Vagina (tissue), 2 donors: Measurements from ENCODE around the gene PGBD4. TPM values are rescaled to one million over a fixed set of nuclear protein-coding genes. Genes with fewer than 3 reads are reported as not detected.

Experiments used
- DNase-seq, 2 donors: peaks; one replicate each; pipeline ENCODE4 v3.0.0-alpha.2; 2017; ENCODE audit errors: extremely low spot score in 2 of 2
- H3K27ac ChIP-seq: fragments of 200-600 bp; sonication (generic); one replicate; pipeline ENCODE4 v1.5.1; 2019
- H3K27me3 ChIP-seq: fragments of 200-600 bp; sonication (generic); one replicate; pipeline ENCODE4 v1.5.1; 2019
- H3K36me3 ChIP-seq, 2 donors: fragments of 200-600 bp; sonication (generic); one replicate each; pipeline ENCODE4 v1.5.1; 2017 to 2019
- H3K4me1 ChIP-seq: fragments of 200-600 bp; sonication (generic); one replicate; pipeline ENCODE4 v1.5.1; 2019
- H3K4me3 ChIP-seq, 2 donors: fragments of 200-600 bp; sonication (generic); 1 replicate in 1 of 2; 2 replicates in 1 of 2; pipeline ENCODE4 v1.5.1; 2016 to 2019
- H3K9me3 ChIP-seq: fragments of 200-600 bp; sonication (generic); one replicate; pipeline ENCODE4 v1.5.1; 2019
- CTCF ChIP-seq, 3 experiments: fragments of 450-650 bp in 2 of 3; fragments of 200-600 bp in 1 of 3; sonication (generic) in 1 of 3; IDR thresholded peaks; one replicate each; pipeline ENCODE4 v1.5.1; 2017 to 2019; ENCODE audit warnings: antibody characterized with exemption in 3 of 3, mild to moderate bottlenecking in 2 of 3, moderate library complexity in 2 of 3
- POLR2A ChIP-seq, 2 donors: fragments of 450-650 bp; IDR thresholded peaks; one replicate each; pipeline ENCODE4 v1.6.1; 2017; ENCODE audit warnings: antibody characterized with exemption in 2 of 2, mild to moderate bottlenecking in 2 of 2, moderate library complexity in 2 of 2
- POLR2AphosphoS5 ChIP-seq, 2 donors: sonication (generic); formaldehyde crosslinking; IDR thresholded peaks; one replicate each; pipeline ENCODE4 v1.9.0; 2017; ENCODE audit warnings: antibody characterized with exemption in 2 of 2, mild to moderate bottlenecking in 2 of 2, low read depth in 1 of 2; ENCODE audit not compliant: insufficient read depth in 1 of 2
- intact Hi-C: fragments of 100-400 bp; cut with DNase I; formaldehyde crosslinking; loops from one replicate; pipeline ENCODE4 v1.15.1; 2023
- total RNA-seq: library from RNA; depleted of rRNA; stranded (reverse); fragments of >200 nt; gene quantifications from one replicate; pipeline ENCODE4 v1.2.3, GENCODE V29; 2016

PGBD4 gene
- total RNA-seq, 1 donor from 2014 or later: 1.5 TPM

DNA sequence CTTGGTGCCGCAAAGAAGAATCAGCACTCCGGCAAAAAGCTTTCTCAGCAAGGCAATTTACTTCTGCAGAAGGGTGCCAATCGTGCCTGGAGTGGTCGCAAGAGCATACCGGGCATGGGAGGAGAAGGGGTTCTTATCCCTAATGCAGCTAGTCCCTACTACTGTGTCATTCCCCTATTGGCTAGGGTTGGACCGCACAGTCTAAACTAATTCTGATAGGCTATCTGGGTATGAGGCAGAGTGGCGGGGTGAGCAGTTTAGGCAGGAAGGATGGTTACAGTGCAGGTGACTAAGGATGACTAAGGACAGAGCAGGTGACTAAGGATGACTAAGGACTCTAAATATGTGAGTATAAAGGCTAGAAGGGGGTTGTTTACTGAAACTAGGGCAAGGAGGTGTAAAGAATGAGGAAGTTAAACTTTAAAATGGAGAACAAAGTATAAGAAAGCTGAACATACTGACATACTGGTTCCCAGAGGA lies 52.9 kb downstream of the PGBD4 start:
- peaks cover 0 to 45% of the 10 kb centered on the region in 2 donors for H3K36me3 ChIP-seq

DNA sequence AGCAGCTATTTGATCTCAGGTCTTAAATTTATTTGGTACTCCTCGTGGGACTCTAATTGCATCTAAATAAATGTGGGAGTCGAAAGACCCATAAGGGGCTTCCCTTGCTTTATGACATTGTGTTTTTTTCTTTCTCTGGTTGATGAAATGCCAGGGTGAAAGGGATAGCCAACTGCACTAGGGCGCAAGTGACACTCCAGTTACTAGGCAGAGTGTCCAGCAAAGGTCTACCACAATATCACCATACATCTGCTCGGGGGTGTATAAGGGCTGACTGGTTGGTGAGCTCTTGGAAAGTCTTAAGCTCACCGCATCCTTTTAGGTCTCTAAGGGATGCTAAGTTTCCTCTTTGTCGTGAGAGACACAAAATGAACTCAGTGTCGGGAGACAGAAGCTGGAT lies 54.0 kb downstream of the PGBD4 start:
- Histone ChIP-seq H3K27ac (no peak overlapping the region), H3K27me3 (no peaks in the 10 kb centered on the region), H3K4me1 (no peaks in the 10 kb centered on the region), H3K36me3 (peaks cover 0 to 41% of the 10 kb centered on the region in 2 donors), H3K9me3 (no peaks in the 10 kb centered on the region), H3K4me3 (no peak overlapping the region)
- DNase-seq: no peak
- TF ChIP-seq POLR2AphosphoS5 (IDR thresholded peaks at IDR 0.05; ENCODE audit: insufficient read depth in 1 of 2, low read depth in 1 of 2): no peak
- intact Hi-C loops: no loop called here

More for the DNA sequence above, 52.9 kb downstream of the PGBD4 start:
- DNase-seq: no peak
- intact Hi-C loops: no loop called here
- Histone ChIP-seq H3K4me3 (no peak overlapping the region), H3K27ac (no peak overlapping the region), H3K9me3 (no peaks in the 10 kb centered on the region), H3K4me1 (no peaks in the 10 kb centered on the region), H3K27me3 (no peaks in the 10 kb centered on the region)
- TF ChIP-seq POLR2AphosphoS5 (IDR thresholded peaks at IDR 0.05; ENCODE audit: insufficient read depth in 1 of 2, low read depth in 1 of 2) (no peak), CTCF (IDR thresholded peaks at IDR 0.05) (no peak), POLR2A (IDR thresholded peaks at IDR 0.05) (no peak)

Other genes starting within 250 kb of the PGBD4 start
- not detected for gene CHRM5, start 133.6 kb upstream of the PGBD4 start, total RNA-seq
- 7.4 TPM for gene AVEN, start 62.9 kb upstream of the PGBD4 start, total RNA-seq
- gene EMC7, start 221 bp upstream of the PGBD4 start, total RNA-seq: 31.4 TPM
- gene KATNBL1, start 108.0 kb downstream of the PGBD4 start, total RNA-seq: 50.3 TPM
- 86.2 TPM for gene EMC4, start 122.9 kb downstream of the PGBD4 start, total RNA-seq
- 73.4 TPM for gene SLC12A6, start 235.7 kb downstream of the PGBD4 start, total RNA-seq
- 150 TPM for gene NOP10, start 241.1 kb downstream of the PGBD4 start, total RNA-seq
- not detected for gene NUTM1, start 241.2 kb downstream of the PGBD4 start, total RNA-seq